Kidney epithelial cell (primary cell): Measurements from ENCODE around the gene CDHR3. TPM values are rescaled to one million over a fixed set of nuclear protein-coding genes. Genes with fewer than 3 reads are reported as not detected.

ENCODE experiments used
- DNase-seq: peaks from one replicate; pipeline ENCODE4 v3.0.0-alpha.2; 2010; ENCODE audit warnings: low read depth
- H3K27me3 ChIP-seq: 2 replicates; pipeline ENCODE4 v1.6.0; 2011; ENCODE audit warnings: low read length; ENCODE audit not compliant: control insufficient read depth, insufficient read depth
- H3K36me3 ChIP-seq: 2 replicates; pipeline ENCODE4 v1.5.1; 2011; ENCODE audit warnings: low read length; ENCODE audit not compliant: control insufficient read depth, insufficient read depth
- H3K4me3 ChIP-seq: 2 replicates; pipeline ENCODE4 v1.5.1; 2011; ENCODE audit warnings: low read depth, mild to moderate bottlenecking, control low read depth, low read length
- total RNA-seq: library from RNA; depleted of rRNA; stranded (reverse); fragments of >200 nt; gene quantifications from 2 replicates; pipeline ENCODE4 v1.2.3, GENCODE V29; 2015
- TF ChIP-seq, protein P1 (sequence below): IDR thresholded peaks from 2 replicates; pipeline ENCODE4 v1.5.1; 2011; ENCODE audit warnings: mild to moderate bottlenecking, moderate library complexity, low read length, control low read depth, inconsistent platforms; ENCODE audit not compliant: insufficient read depth, poor library complexity, severe bottlenecking

Gene CDHR3
- total RNA-seq, 1 donor from 2014 or later = 0.96 TPM

GRCh38 chr7:106054156-106054910, 91.3 kb downstream of the CDHR3 start:
- no peak for DNase-seq
- peaks cover 3% of the 10 kb centered on the region for H3K27me3 ChIP-seq
- H3K36me3 ChIP-seq = no peaks in the 10 kb centered on the region
- TF ChIP-seq, protein P1, sequence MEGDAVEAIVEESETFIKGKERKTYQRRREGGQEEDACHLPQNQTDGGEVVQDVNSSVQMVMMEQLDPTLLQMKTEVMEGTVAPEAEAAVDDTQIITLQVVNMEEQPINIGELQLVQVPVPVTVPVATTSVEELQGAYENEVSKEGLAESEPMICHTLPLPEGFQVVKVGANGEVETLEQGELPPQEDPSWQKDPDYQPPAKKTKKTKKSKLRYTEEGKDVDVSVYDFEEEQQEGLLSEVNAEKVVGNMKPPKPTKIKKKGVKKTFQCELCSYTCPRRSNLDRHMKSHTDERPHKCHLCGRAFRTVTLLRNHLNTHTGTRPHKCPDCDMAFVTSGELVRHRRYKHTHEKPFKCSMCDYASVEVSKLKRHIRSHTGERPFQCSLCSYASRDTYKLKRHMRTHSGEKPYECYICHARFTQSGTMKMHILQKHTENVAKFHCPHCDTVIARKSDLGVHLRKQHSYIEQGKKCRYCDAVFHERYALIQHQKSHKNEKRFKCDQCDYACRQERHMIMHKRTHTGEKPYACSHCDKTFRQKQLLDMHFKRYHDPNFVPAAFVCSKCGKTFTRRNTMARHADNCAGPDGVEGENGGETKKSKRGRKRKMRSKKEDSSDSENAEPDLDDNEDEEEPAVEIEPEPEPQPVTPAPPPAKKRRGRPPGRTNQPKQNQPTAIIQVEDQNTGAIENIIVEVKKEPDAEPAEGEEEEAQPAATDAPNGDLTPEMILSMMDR = no peak
- no peak overlapping the region for H3K4me3 ChIP-seq

DNA sequence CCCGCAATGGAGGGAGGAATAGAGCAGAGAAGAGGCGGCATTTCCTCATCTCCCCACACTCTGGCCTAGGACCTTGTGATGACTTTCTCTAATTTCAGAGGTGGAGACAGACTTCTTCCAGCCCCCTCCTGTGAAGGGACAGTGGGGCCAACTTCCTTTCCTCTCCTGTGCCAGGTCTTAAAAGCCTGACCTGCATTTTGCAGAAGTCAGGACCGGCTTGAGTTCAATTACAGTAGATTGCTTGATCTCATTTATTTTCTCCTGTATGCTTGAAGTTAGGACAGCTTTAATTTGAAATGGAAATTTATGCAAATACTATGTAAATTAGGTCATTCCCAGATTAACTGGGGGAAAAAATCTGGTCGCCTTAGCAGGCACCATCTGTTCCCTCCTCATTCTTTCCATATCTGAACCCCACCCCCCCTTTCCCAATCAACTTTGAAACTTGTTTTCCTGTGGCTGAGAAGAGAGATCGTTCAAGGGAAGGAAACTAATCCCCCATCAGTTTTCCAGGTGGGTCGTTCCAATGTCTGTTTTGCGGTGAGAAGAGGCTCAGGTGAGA, 92.0 kb downstream of the CDHR3 start:
- peaks cover 3% of the 10 kb centered on the region for H3K27me3 ChIP-seq
- no peak for DNase-seq
- no peak overlapping the region for H3K4me3 ChIP-seq
- TF ChIP-seq, protein P1 = no peak
- no peaks in the 10 kb centered on the region for H3K36me3 ChIP-seq

DNA sequence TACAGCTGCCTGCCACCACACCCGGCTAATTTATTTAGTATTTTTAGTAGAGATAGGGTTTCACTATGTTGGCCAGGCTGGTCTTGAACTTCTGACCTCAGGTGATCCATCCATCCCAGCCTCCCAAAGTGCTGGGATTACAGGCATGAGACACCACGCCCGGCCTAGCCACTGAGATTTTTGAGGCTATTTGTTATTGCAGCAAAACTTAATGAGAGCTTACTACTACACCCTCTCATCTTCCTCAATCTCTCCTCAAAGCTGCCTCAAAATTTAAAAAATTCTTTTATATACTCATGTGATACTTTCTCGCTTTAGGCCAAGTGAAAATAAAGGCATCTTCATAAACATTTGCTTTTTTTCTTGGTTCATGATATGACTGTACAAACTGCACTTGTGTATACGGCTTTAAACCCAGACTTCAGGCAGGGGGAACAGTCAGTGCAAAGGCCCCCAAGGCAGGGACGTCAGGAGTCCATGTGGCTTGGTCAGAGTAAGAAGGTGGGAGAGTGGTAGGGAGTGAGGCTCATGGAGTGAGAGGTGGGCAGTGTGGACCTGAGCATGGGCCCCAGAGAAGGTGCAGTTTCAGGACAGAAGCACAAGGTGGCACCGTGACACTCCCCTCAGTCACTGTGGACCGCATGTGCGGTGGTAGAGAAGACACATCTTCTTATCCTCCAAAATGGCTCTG, 93.6 kb downstream of the CDHR3 start:
- no peak for DNase-seq
- TF ChIP-seq, protein P1 = peak; percentile 87
- peaks cover 3% of the 10 kb centered on the region for H3K27me3 ChIP-seq
- no peak overlapping the region for H3K4me3 ChIP-seq
- no peaks in the 10 kb centered on the region for H3K36me3 ChIP-seq

- Histone ChIP-seq H3K36me3 (no peaks in the 10 kb centered on the region), H3K4me3 (no peak overlapping the region), H3K27me3 (peaks cover 3% of the 10 kb centered on the region)
- TF ChIP-seq, protein P1 = no peak
- DNase-seq = no peak
Measured at GRCh38 chr7:106057204-106057961, 94.3 kb downstream of the CDHR3 start.

- no peak for DNase-seq
- TF ChIP-seq, protein P1 = no peak
- Histone ChIP-seq H3K27me3 (peaks cover 3% of the 10 kb centered on the region), H3K4me3 (no peak overlapping the region), H3K36me3 (no peaks in the 10 kb centered on the region)
Measured at GRCh38 chr7:106057962-106058927, 95.2 kb downstream of the CDHR3 start.
